PC-3 (cell line): ENCODE data around the gene MPIG6B.

ENCODE experiments used
- EZH2 ChIP-seq: fragments of 300-600 bp; sonication (generic); IDR thresholded peaks from one replicate; pipeline ENCODE4 v1.6.1; 2017; ENCODE audit warnings: antibody characterized with exemption, mild to moderate bottlenecking, low read length; ENCODE audit not compliant: unreplicated experiment
- TF ChIP-seq, protein P1 (sequence below): fragments of 300-600 bp; sonication (generic); conservative IDR thresholded peaks from 2 replicates; pipeline ENCODE4 v1.5.1; 2017; ENCODE audit warnings: antibody characterized with exemption, low read depth, mild to moderate bottlenecking, low read length

GRCh38 chr6:31692886-31693285, 30.3 kb upstream of the MPIG6B start:
- TF ChIP-seq, protein P1, sequence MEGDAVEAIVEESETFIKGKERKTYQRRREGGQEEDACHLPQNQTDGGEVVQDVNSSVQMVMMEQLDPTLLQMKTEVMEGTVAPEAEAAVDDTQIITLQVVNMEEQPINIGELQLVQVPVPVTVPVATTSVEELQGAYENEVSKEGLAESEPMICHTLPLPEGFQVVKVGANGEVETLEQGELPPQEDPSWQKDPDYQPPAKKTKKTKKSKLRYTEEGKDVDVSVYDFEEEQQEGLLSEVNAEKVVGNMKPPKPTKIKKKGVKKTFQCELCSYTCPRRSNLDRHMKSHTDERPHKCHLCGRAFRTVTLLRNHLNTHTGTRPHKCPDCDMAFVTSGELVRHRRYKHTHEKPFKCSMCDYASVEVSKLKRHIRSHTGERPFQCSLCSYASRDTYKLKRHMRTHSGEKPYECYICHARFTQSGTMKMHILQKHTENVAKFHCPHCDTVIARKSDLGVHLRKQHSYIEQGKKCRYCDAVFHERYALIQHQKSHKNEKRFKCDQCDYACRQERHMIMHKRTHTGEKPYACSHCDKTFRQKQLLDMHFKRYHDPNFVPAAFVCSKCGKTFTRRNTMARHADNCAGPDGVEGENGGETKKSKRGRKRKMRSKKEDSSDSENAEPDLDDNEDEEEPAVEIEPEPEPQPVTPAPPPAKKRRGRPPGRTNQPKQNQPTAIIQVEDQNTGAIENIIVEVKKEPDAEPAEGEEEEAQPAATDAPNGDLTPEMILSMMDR, result no peak
- no peak for TF ChIP-seq EZH2
